Kidney (tissue), 14 donors: Measurements from ENCODE around the gene SEMA5A. TPM values are rescaled to one million over a fixed set of nuclear protein-coding genes. Genes with fewer than 3 reads are reported as not detected.

ENCODE experiments used
- DNase-seq, 5 donors: peaks; one replicate each; pipeline ENCODE4 v3.0.0-alpha.2; 2013 to 2020
- FAIRE-seq: peaks from 2 replicates; lab custom pipeline; 2012; peaks lifted over from hg19 to GRCh38; lab: Jason Lieb, UNC
- H3K27ac ChIP-seq, 2 donors: one replicate each; pipeline ENCODE4 v1.7.0; 2013; ENCODE audit warnings: low read depth in 2 of 2, low read length in 2 of 2, inconsistent platforms in 1 of 2
- H3K27me3 ChIP-seq: one replicate; pipeline ENCODE4 v1.7.1; 2013; ENCODE audit warnings: low read length, inconsistent platforms; ENCODE audit not compliant: control insufficient read depth, insufficient read depth
- H3K36me3 ChIP-seq, 3 donors: one replicate each; pipeline versions ENCODE4 v1.7.0 to v1.7.1; 2013; ENCODE audit warnings: low read length in 3 of 3, control low read depth in 1 of 3, inconsistent platforms in 1 of 3; ENCODE audit not compliant: insufficient read depth in 3 of 3, control insufficient read depth in 2 of 3
- H3K4me1 ChIP-seq, 3 donors: one replicate each; pipeline versions ENCODE4 v1.7.0 to v1.7.1; 2013; ENCODE audit warnings: low read length in 3 of 3, inconsistent platforms in 1 of 3, low read depth in 1 of 3; ENCODE audit not compliant: control insufficient read depth in 2 of 3, insufficient read depth in 2 of 3
- H3K4me3 ChIP-seq, 3 donors: one replicate each; pipeline versions ENCODE4 v1.7.0 to v1.8.1; 2013; ENCODE audit warnings: low read length in 3 of 3, control low read depth in 1 of 3, inconsistent platforms in 1 of 3
- H3K9ac ChIP-seq, 3 donors: one replicate each; pipeline versions ENCODE4 v1.7.0 to v1.7.1; 2013; ENCODE audit warnings: low read length in 3 of 3, control low read depth in 1 of 3, inconsistent platforms in 1 of 3
- H3K9me3 ChIP-seq, 3 donors: one replicate each; pipeline versions ENCODE4 v1.7.0 to v1.7.1; 2013; ENCODE audit warnings: low read length in 3 of 3, control low read depth in 1 of 3, inconsistent platforms in 1 of 3; ENCODE audit not compliant: control insufficient read depth in 2 of 3, insufficient read depth in 1 of 3
- CTCF ChIP-seq: IDR thresholded peaks from 3 replicates; pipeline ENCODE4 v1.5.1; 2012; ENCODE audit warnings: mild to moderate bottlenecking, moderate library complexity, borderline replicate concordance; ENCODE audit not compliant: insufficient read depth; ENCODE audit errors: extremely low read depth
- intact Hi-C: fragments of 100-400 bp; cut with DNase I; formaldehyde crosslinking; loops from one replicate; pipeline ENCODE4 v1.11.1; 2022
- polyA plus RNA-seq: library from polyadenylated mRNA; stranded (reverse); fragments of 350-450 nt; fragmentation: Illumina TruSeq; extraction: RNeasy Lipid Tissue Mini Kit (QIAGEN cat#74804); gene quantifications from one replicate; pipeline ENCODE4 v1.2.3, GENCODE V29; 2014; ENCODE audit warnings: low read depth, low replicate concordance; ENCODE audit not compliant: insufficient read depth
- total RNA-seq: library from RNA; stranded (reverse); fragmentation: NEBNext Ultra II Directional; extraction: Animal tissue kit (Norgen Biotek cat#: 25700); gene quantifications from one replicate; pipeline ENCODE4 v1.2.1, GENCODE V29; 2021
- donor health status: control.
- donor health status: control.
- donor health status: control.
- donor health status: control.
- donor health status: control.
- donor health status: DM: yes; HTN: yes; CAD: no.
- donor health status: Normal renal cell carcinoma (clear cell type).

SEMA5A gene
- total and polyA plus RNA-seq, 2 donors from 2014 or later, result 7.9 to 23.3 TPM

- intact Hi-C loops, result no loop called here
- Histone ChIP-seq H3K36me3 (peaks cover 0 to 23% (median 4%) of the 10 kb centered on the region in 3 donors), H3K9ac (no peak overlapping the region), H3K4me1 (no peaks in the 10 kb centered on the region), H3K27me3 (no peaks in the 10 kb centered on the region), H3K4me3 (no peak overlapping the region), H3K9me3 (no peaks in the 10 kb centered on the region), H3K27ac (no peak overlapping the region)
- DNase-seq (no peak), FAIRE-seq (no peak)
- no peak for TF ChIP-seq CTCF
These were observed 8.2 kb upstream of the SEMA5A start for GRCh38 chr5:9554122-9554521.

- Histone ChIP-seq H3K9ac (no peak overlapping the region), H3K36me3 (peaks cover 0 to 29% (median 4%) of the 10 kb centered on the region in 3 donors), H3K9me3 (no peaks in the 10 kb centered on the region), H3K4me3 (no peak overlapping the region), H3K27me3 (no peaks in the 10 kb centered on the region), H3K27ac (no peak overlapping the region), H3K4me1 (no peaks in the 10 kb centered on the region)
- intact Hi-C loops, result no loop called here
- FAIRE-seq, result no peak
- no peak for DNase-seq
- no peak for TF ChIP-seq CTCF
These were observed 7.7 kb upstream of the SEMA5A start for GRCh38 chr5:9553561-9553960.

- Histone ChIP-seq H3K36me3 (peaks cover 0 to 29% (median 4%) of the 10 kb centered on the region in 3 donors), H3K4me3 (no peak overlapping the region), H3K27ac (no peak overlapping the region), H3K9ac (no peak overlapping the region), H3K4me1 (peaks cover 0 to 4% (median 0%) of the 10 kb centered on the region in 3 donors), H3K9me3 (no peaks in the 10 kb centered on the region), H3K27me3 (no peaks in the 10 kb centered on the region)
- DNase-seq, result no peak
- FAIRE-seq, result no peak
- intact Hi-C loops, result no loop called here
- TF ChIP-seq CTCF, result no peak
These were observed 6.0 kb upstream of the SEMA5A start for GRCh38 chr5:9551567-9552537.
